Testis (tissue), 2 donors: ENCODE measurements around the gene SOD2.

Experiments used
- POLR2A ChIP-seq: fragments of 450-650 bp; IDR thresholded peaks from one replicate; pipeline ENCODE4 v1.6.1; 2017; ENCODE audit warnings: antibody characterized with exemption, mild to moderate bottlenecking, moderate library complexity
- TF ChIP-seq, protein P1 (sequence below), 3 experiments: fragments of 450-650 bp in 2 of 3; fragments of 200-600 bp in 1 of 3; sonication (generic) in 1 of 3; IDR thresholded peaks; one replicate each; pipeline ENCODE4 v1.5.1; 2016 to 2019; ENCODE audit warnings: antibody characterized with exemption in 3 of 3, mild to moderate bottlenecking in 2 of 3, moderate library complexity in 1 of 3

DNA sequence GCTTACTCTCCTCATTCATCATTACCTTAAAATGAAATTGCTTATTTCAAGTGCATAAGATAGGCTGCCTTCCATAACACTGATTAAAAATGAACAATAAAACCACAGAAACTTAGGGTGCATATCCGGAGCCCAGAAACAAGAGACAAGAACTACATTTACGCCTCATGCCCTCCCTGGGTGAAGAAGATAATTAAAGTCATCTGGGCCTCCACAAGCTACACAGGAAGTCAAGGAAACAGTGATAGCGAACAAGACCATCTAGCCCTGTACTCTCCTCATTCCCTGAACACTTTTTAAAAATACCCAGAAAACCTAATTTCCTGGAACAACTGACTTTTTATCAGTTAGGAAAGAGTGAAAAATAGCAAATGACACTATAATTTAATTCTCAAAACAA lies 6.3 kb downstream of the SOD2 start:
- TF ChIP-seq, protein P1, sequence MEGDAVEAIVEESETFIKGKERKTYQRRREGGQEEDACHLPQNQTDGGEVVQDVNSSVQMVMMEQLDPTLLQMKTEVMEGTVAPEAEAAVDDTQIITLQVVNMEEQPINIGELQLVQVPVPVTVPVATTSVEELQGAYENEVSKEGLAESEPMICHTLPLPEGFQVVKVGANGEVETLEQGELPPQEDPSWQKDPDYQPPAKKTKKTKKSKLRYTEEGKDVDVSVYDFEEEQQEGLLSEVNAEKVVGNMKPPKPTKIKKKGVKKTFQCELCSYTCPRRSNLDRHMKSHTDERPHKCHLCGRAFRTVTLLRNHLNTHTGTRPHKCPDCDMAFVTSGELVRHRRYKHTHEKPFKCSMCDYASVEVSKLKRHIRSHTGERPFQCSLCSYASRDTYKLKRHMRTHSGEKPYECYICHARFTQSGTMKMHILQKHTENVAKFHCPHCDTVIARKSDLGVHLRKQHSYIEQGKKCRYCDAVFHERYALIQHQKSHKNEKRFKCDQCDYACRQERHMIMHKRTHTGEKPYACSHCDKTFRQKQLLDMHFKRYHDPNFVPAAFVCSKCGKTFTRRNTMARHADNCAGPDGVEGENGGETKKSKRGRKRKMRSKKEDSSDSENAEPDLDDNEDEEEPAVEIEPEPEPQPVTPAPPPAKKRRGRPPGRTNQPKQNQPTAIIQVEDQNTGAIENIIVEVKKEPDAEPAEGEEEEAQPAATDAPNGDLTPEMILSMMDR (IDR thresholded peaks at IDR 0.05), result no peak
- no peak for TF ChIP-seq POLR2A
